MCF 10A (cell line): ENCODE results near the gene PRRX2. TPM values are rescaled to one million over a fixed set of nuclear protein-coding genes. Genes with fewer than 3 reads are reported as not detected.
A peak's percentile ranks its signal among the peaks of the same experiment; 100 is the strongest.

Experiments
- BruUV-seq: library from RNA; stranded (reverse); fragments of 400-500 nt; replicated peaks from 2 replicates; lab custom pipeline; 2021; lab: Mats Ljungman, UMichigan
- CTCF ChIA-PET: fragments of 300-600 bp; sonication (Branson Sonifier 250); formaldehyde crosslinking; extraction: SDS; loops from one replicate; lab custom pipeline; 2021; ENCODE audit warnings: antibody characterized with exemption, inconsistent platforms; lab: Yijun Ruan, JAX
- POLR2A ChIA-PET: fragments of 300-600, 350-650 bp; sonication (Branson Sonifier 250); formaldehyde crosslinking; extraction: SDS; loops from one replicate; lab custom pipeline; 2020; ENCODE audit warnings: antibody characterized with exemption, inconsistent platforms; lab: Yijun Ruan, JAX
- DNase-seq: peaks from one replicate; pipeline ENCODE4 v3.0.0-alpha.2; 2018; ENCODE audit not compliant: unreplicated experiment
- H3K27ac Mint-ChIP-seq: one replicate; pipeline ENCODE4 v1.8.0; 2022; ENCODE audit warnings: mild to moderate bottlenecking, low read depth, mixed read lengths; ENCODE audit not compliant: unreplicated experiment
- H3K27me3 Mint-ChIP-seq: one replicate; pipeline ENCODE4 v1.8.0; 2022; ENCODE audit warnings: mixed read lengths; ENCODE audit not compliant: insufficient read depth, unreplicated experiment
- H3K36me3 Mint-ChIP-seq: one replicate; pipeline ENCODE4 v1.8.0; 2022; ENCODE audit warnings: mild to moderate bottlenecking, moderate library complexity, mixed read lengths; ENCODE audit not compliant: insufficient read depth, unreplicated experiment
- H3K4me1 Mint-ChIP-seq: one replicate; pipeline ENCODE4 v1.8.0; 2022; ENCODE audit warnings: mixed read lengths; ENCODE audit not compliant: insufficient read depth, unreplicated experiment
- H3K4me3 Mint-ChIP-seq: one replicate; pipeline ENCODE4 v1.8.0; 2022; ENCODE audit warnings: mild to moderate bottlenecking, moderate library complexity, mixed read lengths; ENCODE audit not compliant: unreplicated experiment
- H3K9me3 Mint-ChIP-seq: one replicate; pipeline ENCODE4 v1.8.0; 2022; ENCODE audit warnings: mixed read lengths; ENCODE audit not compliant: unreplicated experiment
- intact Hi-C: fragments of 100-400 bp; cut with micrococcal nuclease; formaldehyde crosslinking; loops from 2 replicates; pipeline ENCODE4 v1.14.1; 2022
- total RNA-seq: library from RNA; stranded (reverse); gene quantifications from 2 replicates; pipeline ENCODE4 v1.2.3, GENCODE V29; 2022
- TF ChIP-seq, protein P1 (sequence below): fragments of 200-600 bp; IDR thresholded peaks from one replicate; pipeline ENCODE4 v1.8.0; 2022; ENCODE audit warnings: antibody characterized with exemption, mild to moderate bottlenecking; ENCODE audit not compliant: unreplicated experiment

The PRRX2 gene
- total RNA-seq, 1 experiment from 2014 or later: not detected

DNA sequence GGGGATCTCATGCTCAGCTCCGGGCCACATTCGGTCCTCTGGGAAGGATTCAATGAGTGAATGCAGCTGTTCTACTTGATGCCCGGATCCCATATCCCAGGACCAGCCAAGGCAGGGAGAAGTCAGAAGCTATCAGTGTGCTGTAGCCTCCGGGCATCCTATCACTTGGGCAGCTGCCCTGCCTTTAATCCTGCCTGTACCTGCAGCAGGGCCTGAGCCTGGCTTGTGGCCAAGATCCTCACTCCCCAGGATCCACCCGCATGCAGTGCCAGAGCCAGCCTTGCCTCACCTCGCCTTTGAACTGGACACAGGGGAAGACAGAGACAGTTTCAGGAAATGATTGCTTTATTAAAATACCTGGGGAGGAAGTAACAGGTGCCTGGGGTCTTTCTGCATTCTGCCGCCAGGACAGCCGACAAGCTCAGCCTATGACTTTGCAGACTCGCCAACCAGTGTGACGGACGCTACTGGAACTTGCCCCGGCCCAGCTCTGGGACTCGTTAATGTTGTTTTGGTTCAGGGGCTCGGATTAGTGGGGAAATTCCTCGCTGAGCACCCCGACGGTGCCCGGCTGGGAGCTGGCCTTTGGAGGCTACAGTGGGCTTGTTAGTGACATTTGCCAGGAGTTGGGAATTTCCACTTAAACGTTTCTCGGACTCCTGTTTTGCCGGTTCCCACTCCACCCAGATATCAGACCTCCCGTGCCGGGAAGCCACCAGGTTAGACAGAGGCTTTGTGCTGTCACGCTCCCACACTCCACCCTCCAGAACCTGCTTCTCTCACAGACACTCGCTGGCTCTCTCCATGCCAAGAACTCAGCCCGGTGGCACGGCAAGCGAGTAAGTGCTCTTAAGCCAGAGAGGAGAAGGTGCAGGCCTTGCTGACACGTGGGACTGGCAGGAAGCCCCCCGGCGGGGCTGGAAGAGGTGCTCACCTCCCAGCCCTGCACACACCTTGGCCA lies 86.7 kb downstream of the PRRX2 start:
- peak overlapping the region; percentile 82 for H3K27ac Mint-ChIP-seq
- DNase-seq: peak; percentile 95
- intact Hi-C loops: loop anchor here (1.0 kb wide), 1 partner anchor 21 kb away; no protein-coding TSS in a partner anchor
- TSS peak; percentile 81 for BruUV-seq
- peaks cover 29% of the 10 kb centered on the region for H3K4me1 Mint-ChIP-seq
- CTCF ChIA-PET: interaction anchor here (0.8 to 5.3 kb wide), 6 partner anchors 13 to 38 kb away, joined by 3 to 55 read pairs (median 19); no protein-coding TSS in a partner anchor
- TF ChIP-seq, protein P1, sequence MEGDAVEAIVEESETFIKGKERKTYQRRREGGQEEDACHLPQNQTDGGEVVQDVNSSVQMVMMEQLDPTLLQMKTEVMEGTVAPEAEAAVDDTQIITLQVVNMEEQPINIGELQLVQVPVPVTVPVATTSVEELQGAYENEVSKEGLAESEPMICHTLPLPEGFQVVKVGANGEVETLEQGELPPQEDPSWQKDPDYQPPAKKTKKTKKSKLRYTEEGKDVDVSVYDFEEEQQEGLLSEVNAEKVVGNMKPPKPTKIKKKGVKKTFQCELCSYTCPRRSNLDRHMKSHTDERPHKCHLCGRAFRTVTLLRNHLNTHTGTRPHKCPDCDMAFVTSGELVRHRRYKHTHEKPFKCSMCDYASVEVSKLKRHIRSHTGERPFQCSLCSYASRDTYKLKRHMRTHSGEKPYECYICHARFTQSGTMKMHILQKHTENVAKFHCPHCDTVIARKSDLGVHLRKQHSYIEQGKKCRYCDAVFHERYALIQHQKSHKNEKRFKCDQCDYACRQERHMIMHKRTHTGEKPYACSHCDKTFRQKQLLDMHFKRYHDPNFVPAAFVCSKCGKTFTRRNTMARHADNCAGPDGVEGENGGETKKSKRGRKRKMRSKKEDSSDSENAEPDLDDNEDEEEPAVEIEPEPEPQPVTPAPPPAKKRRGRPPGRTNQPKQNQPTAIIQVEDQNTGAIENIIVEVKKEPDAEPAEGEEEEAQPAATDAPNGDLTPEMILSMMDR: no peak
- peak overlapping the region; percentile 93 for H3K4me3 Mint-ChIP-seq
- peaks cover 29% of the 10 kb centered on the region for H3K36me3 Mint-ChIP-seq
- H3K9me3 Mint-ChIP-seq: no peaks in the 10 kb centered on the region
- H3K27me3 Mint-ChIP-seq: no peaks in the 10 kb centered on the region
- POLR2A ChIA-PET: interaction anchor here (0.5 to 8.9 kb wide), 18 partner anchors 11 to 669 kb away, joined by 3 to 293 read pairs (median 4); partner anchors contain the start of genes ASB6, NTMT1 and TOR1B

DNA sequence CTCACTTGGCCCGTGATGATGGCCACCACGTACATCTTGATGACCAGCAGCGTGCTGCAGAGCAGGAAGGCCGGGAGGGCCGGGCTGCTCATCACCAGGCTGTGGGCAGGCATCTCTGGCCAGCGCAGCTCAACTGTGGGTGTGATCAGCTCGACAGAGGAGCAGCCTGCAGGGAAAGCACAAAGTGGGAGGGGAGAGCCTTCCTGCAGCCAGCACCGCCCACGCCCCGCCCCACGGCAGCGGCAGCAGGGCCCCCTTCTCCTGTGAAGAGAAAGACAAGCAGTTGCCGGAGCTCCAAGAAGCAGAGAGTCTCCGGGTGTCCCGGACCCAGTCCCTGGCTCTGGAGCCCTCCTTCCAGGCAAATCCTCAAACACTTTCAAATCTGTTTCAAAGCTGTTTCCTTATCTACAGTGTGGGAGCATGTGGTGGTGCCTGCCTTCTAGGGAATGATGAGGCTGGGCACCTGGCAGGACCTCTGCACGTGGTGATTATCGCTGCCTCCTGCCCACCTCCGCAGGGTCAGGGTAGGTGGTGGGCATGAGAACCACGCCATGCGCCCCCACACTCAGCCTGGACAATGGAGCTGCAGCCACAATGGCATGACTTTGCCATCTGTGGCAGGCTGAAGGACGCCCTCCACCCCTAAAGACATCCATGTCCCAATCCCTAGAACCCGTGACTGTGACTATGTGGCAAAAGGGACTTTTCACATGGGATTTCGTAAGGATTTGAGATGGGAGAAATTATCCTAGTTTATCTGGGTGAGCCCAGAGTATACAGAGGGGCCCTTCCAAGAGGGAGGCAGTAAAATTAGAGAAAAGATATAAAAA lies 87.7 kb downstream of the PRRX2 start, which contains the start of gene PTGES:
PTGES (minus strand) TSS at position 143 of the 830 bp plus-strand sequence; CDS start at position 113, 30 bp downstream.
- Mint-ChIP-seq H3K4me1 (peaks cover 22% of the 10 kb centered on the region), H3K36me3 (peaks cover 19% of the 10 kb centered on the region), H3K27ac (peak within 1 kb of the TSS; percentile 82), H3K4me3 (peak within 1 kb of the TSS; percentile 93), H3K27me3 (no peaks in the 10 kb centered on the region), H3K9me3 (no peaks in the 10 kb centered on the region)
- DNase-seq: peak; percentile 90
- no TSS peak for BruUV-seq
- TF ChIP-seq, protein P1: no peak
- CTCF ChIA-PET: interaction anchor here (0.6 to 5.3 kb wide), 8 partner anchors 9 to 107 kb away, joined by 3 to 55 read pairs (median 5); no protein-coding TSS in a partner anchor
- intact Hi-C loops: loop anchor here (1.0 kb wide), 1 partner anchor 20 kb away; no protein-coding TSS in a partner anchor
- POLR2A ChIA-PET: interaction anchor here (0.6 to 8.9 kb wide), 14 partner anchors 10 to 614 kb away, joined by 3 to 293 read pairs (median 4); partner anchors contain the start of genes ASB6, NTMT1 and TOR1B

DNA sequence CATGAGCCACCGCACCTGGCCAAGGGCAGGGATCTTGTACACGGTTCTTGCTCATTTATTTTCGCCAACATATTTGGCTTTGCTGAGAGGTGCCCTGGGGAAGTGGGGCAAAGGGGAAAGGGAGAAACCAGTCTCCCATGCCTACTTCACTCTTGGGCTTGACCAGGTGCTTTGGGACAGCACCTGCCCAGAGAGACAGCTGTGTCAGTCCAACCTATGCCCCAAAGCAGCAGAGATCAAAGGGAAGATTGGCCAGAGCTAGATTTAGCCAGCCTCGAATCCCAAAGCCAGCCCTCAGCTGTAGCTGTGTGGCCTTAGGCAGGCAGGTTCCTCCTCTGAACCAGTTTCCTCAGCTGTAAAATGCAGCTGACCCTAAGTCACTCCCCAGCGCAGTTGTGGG lies 89.7 kb downstream of the PRRX2 start:
- POLR2A ChIA-PET: interaction anchor here (1.2 to 8.9 kb wide), 2 partner anchors 17 to 20 kb away, joined by 4 to 293 read pairs; no protein-coding TSS in a partner anchor
- no peak overlapping the region for H3K27ac Mint-ChIP-seq
- H3K27me3 Mint-ChIP-seq: no peaks in the 10 kb centered on the region
- BruUV-seq: no TSS peak
- no peaks in the 10 kb centered on the region for H3K9me3 Mint-ChIP-seq
- H3K4me3 Mint-ChIP-seq: no peak overlapping the region
- CTCF ChIA-PET: interaction anchor here (1.0 to 2.4 kb wide), 2 partner anchors 22 to 26 kb away, joined by 5 to 7 read pairs; no protein-coding TSS in a partner anchor
- DNase-seq: no peak
- H3K4me1 Mint-ChIP-seq: peaks cover 9% of the 10 kb centered on the region
- TF ChIP-seq, protein P1: no peak
- intact Hi-C loops: no loop called here
- peaks cover 4% of the 10 kb centered on the region for H3K36me3 Mint-ChIP-seq
